Lower lobe of right lung (tissue), 2 donors: ENCODE measurements around the gene LHFPL6. TPM values are rescaled to one million over a fixed set of nuclear protein-coding genes. Genes with fewer than 3 reads are reported as not detected.

Experiments
- ATAC-seq, 2 donors: fragments of 200-7000 bp; cut with Tn5 transposase; one replicate each; pipeline ENCODE4 v1.9.1; 2020 to 2022; ENCODE audit warnings: mild to moderate bottlenecking in 2 of 2, moderate library complexity in 2 of 2
- DNase-seq: peaks from one replicate; pipeline ENCODE4 v3.0.0-alpha.2; 2020
- H3K27ac ChIP-seq: fragments of 200-600 bp; one replicate; pipeline ENCODE4 v1.8.0; 2022
- H3K27me3 ChIP-seq: fragments of 200-600 bp; one replicate; pipeline ENCODE4 v1.8.0; 2022; ENCODE audit warnings: low read depth
- H3K36me3 ChIP-seq: fragments of 200-600 bp; one replicate; pipeline ENCODE4 v1.8.0; 2022; ENCODE audit warnings: mild to moderate bottlenecking
- H3K4me1 ChIP-seq: fragments of 200-600 bp; one replicate; pipeline ENCODE4 v1.8.0; 2022
- H3K4me3 ChIP-seq: fragments of 200-600 bp; one replicate; pipeline ENCODE4 v1.8.0; 2022; ENCODE audit warnings: mild to moderate bottlenecking
- H3K9me3 ChIP-seq: fragments of 200-600 bp; one replicate; pipeline ENCODE4 v1.8.0; 2022
- intact Hi-C: fragments of 100-400 bp; cut with DNase I; formaldehyde crosslinking; loops from one replicate; pipeline ENCODE4 v1.11.0; 2022
- total RNA-seq: library from RNA; stranded (reverse); fragmentation: NEBNext Ultra II Directional; extraction: Animal tissue kit (Norgen Biotek cat#: 25700); gene quantifications from one replicate; pipeline ENCODE4 v1.2.1, GENCODE V29; 2021
- TF ChIP-seq, protein P1 (sequence below): fragments of 200-600 bp; IDR thresholded peaks from one replicate; pipeline ENCODE4 v1.8.0; 2022; ENCODE audit warnings: antibody characterized with exemption, mild to moderate bottlenecking
- donor health status: DM: no; HTN: yes; CAD: no; lungs with severe emphysema.

The LHFPL6 gene
- total RNA-seq, 1 donor from 2014 or later = 68.7 TPM

GRCh38 chr13:39547108-39547507, 55.9 kb downstream of the LHFPL6 start:
- intact Hi-C loops = no loop called here
- peaks cover 2% of the 10 kb centered on the region for H3K4me1 ChIP-seq
- no peak overlapping the region for H3K4me3 ChIP-seq
- H3K27ac ChIP-seq = no peak overlapping the region
- DNase-seq (no peak), ATAC-seq (no peak)
- no peaks in the 10 kb centered on the region for H3K36me3 ChIP-seq
- TF ChIP-seq, protein P1, sequence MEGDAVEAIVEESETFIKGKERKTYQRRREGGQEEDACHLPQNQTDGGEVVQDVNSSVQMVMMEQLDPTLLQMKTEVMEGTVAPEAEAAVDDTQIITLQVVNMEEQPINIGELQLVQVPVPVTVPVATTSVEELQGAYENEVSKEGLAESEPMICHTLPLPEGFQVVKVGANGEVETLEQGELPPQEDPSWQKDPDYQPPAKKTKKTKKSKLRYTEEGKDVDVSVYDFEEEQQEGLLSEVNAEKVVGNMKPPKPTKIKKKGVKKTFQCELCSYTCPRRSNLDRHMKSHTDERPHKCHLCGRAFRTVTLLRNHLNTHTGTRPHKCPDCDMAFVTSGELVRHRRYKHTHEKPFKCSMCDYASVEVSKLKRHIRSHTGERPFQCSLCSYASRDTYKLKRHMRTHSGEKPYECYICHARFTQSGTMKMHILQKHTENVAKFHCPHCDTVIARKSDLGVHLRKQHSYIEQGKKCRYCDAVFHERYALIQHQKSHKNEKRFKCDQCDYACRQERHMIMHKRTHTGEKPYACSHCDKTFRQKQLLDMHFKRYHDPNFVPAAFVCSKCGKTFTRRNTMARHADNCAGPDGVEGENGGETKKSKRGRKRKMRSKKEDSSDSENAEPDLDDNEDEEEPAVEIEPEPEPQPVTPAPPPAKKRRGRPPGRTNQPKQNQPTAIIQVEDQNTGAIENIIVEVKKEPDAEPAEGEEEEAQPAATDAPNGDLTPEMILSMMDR = no peak
- no peaks in the 10 kb centered on the region for H3K9me3 ChIP-seq
- H3K27me3 ChIP-seq = no peaks in the 10 kb centered on the region

DNA sequence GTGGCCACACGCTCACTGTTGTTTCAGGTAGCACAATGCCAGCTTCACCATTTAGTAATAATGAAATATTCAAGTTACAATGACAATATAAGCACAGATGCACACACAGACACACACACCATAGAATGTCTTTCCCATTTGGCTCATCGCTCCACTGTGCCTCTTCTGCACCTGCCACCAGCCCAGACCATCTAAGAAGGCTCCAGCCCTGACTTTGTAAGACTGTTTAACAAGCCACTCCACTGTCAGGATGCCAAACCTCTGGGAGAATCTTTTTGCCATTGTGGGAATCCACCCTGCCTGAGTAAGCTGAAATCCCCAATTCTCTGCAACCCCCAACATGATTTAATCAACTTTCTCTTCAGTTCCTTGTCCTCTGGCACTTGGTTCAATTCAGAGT, 60.6 kb downstream of the LHFPL6 start:
- Histone ChIP-seq H3K4me1 (no peaks in the 10 kb centered on the region), H3K4me3 (no peak overlapping the region), H3K36me3 (no peaks in the 10 kb centered on the region), H3K27ac (no peak overlapping the region), H3K27me3 (no peaks in the 10 kb centered on the region), H3K9me3 (no peaks in the 10 kb centered on the region)
- no peak for DNase-seq
- ATAC-seq = no peak
- intact Hi-C loops = no loop called here
- TF ChIP-seq, protein P1 = no peak

DNA sequence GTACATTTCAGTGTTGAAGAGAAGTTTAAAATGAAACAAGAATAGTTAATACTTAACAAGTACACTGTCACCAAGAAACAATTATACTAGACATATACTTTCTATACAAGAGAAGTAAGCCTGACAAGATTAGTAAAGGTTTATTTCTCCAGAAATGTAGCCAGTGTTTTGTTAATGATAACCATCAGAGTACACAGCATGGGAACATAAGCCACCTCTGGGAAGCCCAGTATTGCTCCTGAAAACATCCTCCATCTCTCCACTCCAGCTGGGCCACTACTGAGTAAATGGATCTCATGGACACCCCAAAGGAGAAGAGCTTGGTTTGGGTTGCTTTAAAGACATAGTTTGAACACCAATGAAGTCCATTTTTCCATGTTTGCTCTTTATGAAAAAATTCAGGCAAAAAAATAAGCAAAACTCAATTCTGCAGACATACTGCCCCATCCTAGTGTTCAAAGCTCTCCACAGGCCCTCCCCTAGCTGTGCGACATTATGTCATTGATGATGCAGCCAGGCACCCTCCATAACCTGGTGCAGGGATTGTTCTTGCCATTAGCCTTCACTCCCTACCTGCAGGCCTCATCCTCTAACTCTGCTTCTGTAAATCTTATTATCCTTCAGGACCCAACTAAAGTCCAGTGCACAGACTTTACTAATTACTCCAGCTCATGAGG, 61.9 kb downstream of the LHFPL6 start:
- Histone ChIP-seq H3K27me3 (no peaks in the 10 kb centered on the region), H3K4me1 (no peaks in the 10 kb centered on the region), H3K4me3 (no peak overlapping the region), H3K36me3 (no peaks in the 10 kb centered on the region), H3K27ac (no peak overlapping the region), H3K9me3 (no peaks in the 10 kb centered on the region)
- intact Hi-C loops = no loop called here
- TF ChIP-seq, protein P1 = no peak
- DNase-seq (no peak), ATAC-seq (no peak)

- intact Hi-C loops = no loop called here
- Histone ChIP-seq H3K4me1 (no peaks in the 10 kb centered on the region), H3K4me3 (no peak overlapping the region), H3K36me3 (no peaks in the 10 kb centered on the region), H3K27me3 (no peaks in the 10 kb centered on the region), H3K27ac (no peak overlapping the region), H3K9me3 (no peaks in the 10 kb centered on the region)
- TF ChIP-seq, protein P1 = no peak
- no peak for ATAC-seq
- DNase-seq = no peak
These were observed 63.9 kb downstream of the LHFPL6 start for GRCh38 chr13:39538816-39539790.

- no peak for ATAC-seq
- Histone ChIP-seq H3K36me3 (no peaks in the 10 kb centered on the region), H3K27ac (no peak overlapping the region), H3K9me3 (no peaks in the 10 kb centered on the region), H3K4me3 (no peak overlapping the region), H3K27me3 (no peaks in the 10 kb centered on the region), H3K4me1 (peaks cover under 1% of the 10 kb centered on the region)
- intact Hi-C loops = no loop called here
- TF ChIP-seq, protein P1 = no peak
- no peak for DNase-seq
These were observed 66.1 kb downstream of the LHFPL6 start for GRCh38 chr13:39536906-39537305.
